Esophagus squamous epithelium (tissue), 5 donors: ENCODE results near the gene SOCS1. TPM values are rescaled to one million over a fixed set of nuclear protein-coding genes. Genes with fewer than 3 reads are reported as not detected.

Experiments
- DNase-seq: peaks from one replicate; lab custom pipeline; 2025; lab: John Stamatoyannopoulos, UW
- H3K27ac ChIP-seq, 4 donors: fragments of 200-600 bp; sonication (generic); one replicate each; pipeline ENCODE4 v1.5.1; 2016 to 2019; ENCODE audit warnings: mild to moderate bottlenecking in 1 of 4
- H3K27me3 ChIP-seq, 4 donors: fragments of 200-600 bp; sonication (generic); 1 replicate in 3 of 4; 2 replicates in 1 of 4; pipeline versions ENCODE4 v1.5.1 to v1.6.0; 2017 to 2021; ENCODE audit warnings: antibody characterized with exemption in 1 of 4
- H3K36me3 ChIP-seq, 3 donors: fragments of 200-600 bp; sonication (generic); one replicate each; pipeline ENCODE4 v1.5.1; 2016 to 2019
- H3K4me1 ChIP-seq, 3 donors: fragments of 200-600 bp; sonication (generic); one replicate each; pipeline ENCODE4 v1.5.1; 2017 to 2019
- H3K4me3 ChIP-seq, 4 donors: fragments of 200-600 bp; sonication (generic); 1 replicate in 3 of 4; 2 replicates in 1 of 4; pipeline ENCODE4 v1.5.1; 2016 to 2019; ENCODE audit warnings: mild to moderate bottlenecking in 2 of 4, moderate library complexity in 1 of 4
- H3K9me3 ChIP-seq, 3 donors: fragments of 200-600 bp; sonication (generic); one replicate each; pipeline ENCODE4 v1.5.1; 2016 to 2019
- POLR2A ChIP-seq, 4 donors: fragments of 450-650 bp; IDR thresholded peaks; one replicate each; pipeline ENCODE4 v1.6.1; 2017; ENCODE audit warnings: antibody characterized with exemption in 4 of 4, mild to moderate bottlenecking in 4 of 4, moderate library complexity in 3 of 4
- WGBS, 2 donors: methylation state at CpG; one replicate each; pipeline ENCODE4 v1.1.5; 2018; 5-methylcytosine and 5-hydroxymethylcytosine counted together
- intact Hi-C: fragments of 100-400 bp; cut with DNase I; formaldehyde crosslinking; loops from one replicate; pipeline ENCODE4 v1.15.0; 2022
- total RNA-seq, 4 donors: library from RNA; depleted of rRNA; stranded (reverse); fragments of >200 nt; gene quantifications; one replicate each; pipeline ENCODE4 v1.1.0, GENCODE V29; 2016
- TF ChIP-seq, protein P1 (sequence below), 6 experiments: fragments of 450-650 bp in 4 of 6; fragments of 200-600 bp in 2 of 6; sonication (generic) in 2 of 6; IDR thresholded peaks; one replicate each; pipeline ENCODE4 v1.5.1; 2016 to 2019; ENCODE audit warnings: antibody characterized with exemption in 6 of 6, mild to moderate bottlenecking in 4 of 6, moderate library complexity in 4 of 6
- donor health status: DM: yes; HTN: yes; CAD: no.

SOCS1 gene
- total RNA-seq, 4 donors from 2014 or later: 0.42 to 9.3 (median 3.7) TPM

DNA sequence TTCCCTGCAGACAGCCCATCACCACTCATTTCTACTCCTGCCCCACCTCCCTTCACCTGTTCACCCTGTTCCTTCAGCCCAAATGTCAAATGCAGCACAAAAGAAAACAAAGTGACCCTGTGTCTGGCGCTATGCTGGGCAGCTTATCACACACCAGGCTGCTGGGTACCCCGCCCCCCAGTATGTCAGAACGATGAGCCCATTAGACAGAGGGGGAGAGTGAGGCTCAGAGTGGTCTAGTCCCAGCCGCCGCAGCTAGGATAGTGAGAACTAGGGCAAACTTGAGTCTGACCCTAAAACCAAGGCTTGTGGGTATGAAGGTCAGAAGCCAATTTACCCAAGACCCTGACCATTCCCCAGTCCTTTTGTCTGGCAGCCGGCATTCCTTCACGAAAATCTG lies 9.1 kb upstream of the SOCS1 start:
- 87 to 96% methylated on average over 4 to 5 of the region's 7 CpGs for WGBS, 2 donors
- H3K36me3 ChIP-seq: no peaks in the 10 kb centered on the region
- intact Hi-C loops: no loop called here
- H3K4me1 ChIP-seq: no peaks in the 10 kb centered on the region
- no peaks in the 10 kb centered on the region for H3K27me3 ChIP-seq
- no peaks in the 10 kb centered on the region for H3K9me3 ChIP-seq
- TF ChIP-seq, protein P1, sequence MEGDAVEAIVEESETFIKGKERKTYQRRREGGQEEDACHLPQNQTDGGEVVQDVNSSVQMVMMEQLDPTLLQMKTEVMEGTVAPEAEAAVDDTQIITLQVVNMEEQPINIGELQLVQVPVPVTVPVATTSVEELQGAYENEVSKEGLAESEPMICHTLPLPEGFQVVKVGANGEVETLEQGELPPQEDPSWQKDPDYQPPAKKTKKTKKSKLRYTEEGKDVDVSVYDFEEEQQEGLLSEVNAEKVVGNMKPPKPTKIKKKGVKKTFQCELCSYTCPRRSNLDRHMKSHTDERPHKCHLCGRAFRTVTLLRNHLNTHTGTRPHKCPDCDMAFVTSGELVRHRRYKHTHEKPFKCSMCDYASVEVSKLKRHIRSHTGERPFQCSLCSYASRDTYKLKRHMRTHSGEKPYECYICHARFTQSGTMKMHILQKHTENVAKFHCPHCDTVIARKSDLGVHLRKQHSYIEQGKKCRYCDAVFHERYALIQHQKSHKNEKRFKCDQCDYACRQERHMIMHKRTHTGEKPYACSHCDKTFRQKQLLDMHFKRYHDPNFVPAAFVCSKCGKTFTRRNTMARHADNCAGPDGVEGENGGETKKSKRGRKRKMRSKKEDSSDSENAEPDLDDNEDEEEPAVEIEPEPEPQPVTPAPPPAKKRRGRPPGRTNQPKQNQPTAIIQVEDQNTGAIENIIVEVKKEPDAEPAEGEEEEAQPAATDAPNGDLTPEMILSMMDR (IDR thresholded peaks at IDR 0.05): no peak
- no peak for TF ChIP-seq POLR2A (IDR thresholded peaks at IDR 0.05)
- DNase-seq: no peak
- H3K4me3 ChIP-seq: no peak overlapping the region
- no peak overlapping the region for H3K27ac ChIP-seq

DNA sequence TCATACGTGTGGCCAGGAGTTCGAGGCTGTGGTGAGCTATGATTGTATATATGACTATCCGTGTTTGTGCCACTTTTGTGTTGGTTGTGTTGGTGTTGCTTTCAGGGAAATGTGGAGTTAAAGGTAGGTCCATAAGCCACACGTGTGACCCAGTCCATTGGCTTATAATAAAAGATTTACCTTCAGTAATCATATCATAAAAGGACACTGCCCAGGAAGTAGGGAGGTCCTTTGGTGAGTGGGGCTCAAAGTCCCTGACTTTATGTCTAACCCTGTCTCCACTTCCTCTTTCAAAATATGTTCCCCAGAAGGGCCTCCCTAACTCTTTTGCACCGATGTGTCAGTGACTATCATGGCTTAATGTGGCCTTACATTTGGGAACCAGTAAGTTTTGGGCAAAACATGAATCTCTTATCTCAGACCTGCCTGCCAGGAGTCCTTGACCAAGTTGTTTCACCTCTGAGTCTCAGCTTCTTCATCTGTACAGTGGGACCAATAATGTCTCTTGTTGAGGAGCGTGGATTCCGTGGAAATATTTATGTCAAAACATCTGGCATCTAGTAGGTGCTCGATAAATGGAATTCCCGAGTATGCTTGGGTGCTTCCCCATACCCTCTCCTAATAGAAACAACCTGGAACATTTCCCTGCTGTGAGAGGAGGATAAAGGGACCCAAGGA lies 8.3 kb upstream of the SOCS1 start:
- Histone ChIP-seq H3K4me1 (peaks cover 0 to 4% (median 0%) of the 10 kb centered on the region in 3 donors), H3K9me3 (no peaks in the 10 kb centered on the region), H3K4me3 (no peak overlapping the region), H3K36me3 (no peaks in the 10 kb centered on the region), H3K27me3 (no peaks in the 10 kb centered on the region), H3K27ac (no peak overlapping the region)
- DNase-seq: no peak
- intact Hi-C loops: no loop called here
- TF ChIP-seq, protein P1 (IDR thresholded peaks at IDR 0.05): no peak
- TF ChIP-seq POLR2A (IDR thresholded peaks at IDR 0.05): no peak
- 70 to 83% methylated on average over 9 of the region's 9 CpGs for WGBS, 2 donors

DNA sequence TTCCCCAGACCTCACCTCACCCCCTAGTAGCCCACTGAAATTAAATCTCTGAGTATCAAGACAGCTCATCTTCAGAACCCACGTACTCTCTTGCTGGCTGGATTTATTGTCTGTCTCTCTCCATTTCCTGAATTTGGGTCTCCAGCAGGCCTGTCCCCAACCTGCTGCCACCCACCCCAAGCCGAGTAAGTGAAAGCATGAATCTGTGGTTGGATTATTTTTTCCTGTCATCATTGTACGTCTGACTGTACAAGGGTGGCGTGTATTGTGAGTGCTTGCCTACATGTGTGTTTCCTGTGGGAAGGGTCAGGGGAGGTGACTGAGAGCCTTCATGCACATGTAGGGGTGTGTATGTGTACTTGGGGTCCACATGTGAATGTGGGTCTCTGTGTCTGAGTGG lies 7.7 kb upstream of the SOCS1 start:
- Histone ChIP-seq H3K27me3 (no peaks in the 10 kb centered on the region), H3K4me3 (no peak overlapping the region), H3K36me3 (no peaks in the 10 kb centered on the region), H3K27ac (no peak overlapping the region), H3K9me3 (no peaks in the 10 kb centered on the region), H3K4me1 (peaks cover 2 to 9% (median 5%) of the 10 kb centered on the region in 3 donors)
- intact Hi-C loops: no loop called here
- 69 to 75% methylated on average over 4 of the region's 4 CpGs for WGBS, 2 donors
- no peak for TF ChIP-seq POLR2A (IDR thresholded peaks at IDR 0.05)
- TF ChIP-seq, protein P1 (IDR thresholded peaks at IDR 0.05): no peak
- DNase-seq: no peak

DNA sequence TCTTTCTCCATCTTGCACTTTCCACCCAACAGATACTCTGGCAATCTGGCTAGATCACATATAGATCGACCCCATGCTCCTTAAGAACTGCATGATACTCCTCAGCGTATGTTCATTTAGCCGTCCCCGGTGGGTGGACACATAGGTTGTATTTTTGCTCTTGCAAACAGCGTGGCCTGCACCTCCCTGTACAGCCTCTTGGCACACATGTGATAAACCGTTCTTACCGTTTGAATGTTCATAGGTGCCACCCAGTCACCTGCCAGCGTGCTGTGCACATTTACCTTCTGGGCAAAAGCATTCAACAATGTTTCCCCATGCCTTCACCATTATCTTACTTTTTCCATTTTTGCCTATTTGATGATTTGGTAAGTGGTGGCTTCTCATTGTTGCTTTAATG lies 6.9 kb upstream of the SOCS1 start:
- 63 to 66% methylated on average over 8 of the region's 8 CpGs for WGBS, 2 donors
- peaks cover 8 to 16% (median 11%) of the 10 kb centered on the region in 3 donors for H3K4me1 ChIP-seq
- TF ChIP-seq, protein P1 (IDR thresholded peaks at IDR 0.05): no peak
- TF ChIP-seq POLR2A (IDR thresholded peaks at IDR 0.05): no peak
- no peak overlapping the region for H3K27ac ChIP-seq
- no peak for DNase-seq
- no peaks in the 10 kb centered on the region for H3K36me3 ChIP-seq
- intact Hi-C loops: no loop called here
- no peaks in the 10 kb centered on the region for H3K9me3 ChIP-seq
- no peak overlapping the region for H3K4me3 ChIP-seq
- no peaks in the 10 kb centered on the region for H3K27me3 ChIP-seq

DNA sequence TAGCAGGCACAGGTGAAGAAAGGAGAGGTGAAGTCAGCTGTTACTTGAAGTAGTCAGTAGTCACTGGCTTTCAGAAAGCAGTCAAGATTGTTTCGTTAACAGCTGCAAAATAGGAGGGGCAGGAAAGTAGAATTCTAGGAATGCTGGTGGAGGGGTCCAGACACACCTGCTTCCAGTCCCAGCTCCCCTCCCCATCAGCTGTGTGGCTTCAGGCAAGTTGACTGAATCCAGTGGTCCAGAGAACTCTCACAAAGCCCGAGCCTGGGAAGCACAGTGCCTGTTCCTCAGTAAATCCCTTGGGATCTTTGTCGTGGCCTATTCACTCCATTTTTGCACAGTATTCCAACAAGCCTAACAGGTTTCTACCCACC lies 4.6 kb upstream of the SOCS1 start:
- Histone ChIP-seq H3K27ac (no peak overlapping the region), H3K9me3 (no peaks in the 10 kb centered on the region), H3K27me3 (no peaks in the 10 kb centered on the region), H3K4me3 (no peak overlapping the region), H3K4me1 (peaks cover 16 to 31% (median 18%) of the 10 kb centered on the region in 3 donors), H3K36me3 (no peaks in the 10 kb centered on the region)
- TF ChIP-seq, protein P1 (IDR thresholded peaks at IDR 0.05): no peak
- TF ChIP-seq POLR2A (IDR thresholded peaks at IDR 0.05): no peak
- intact Hi-C loops: no loop called here
- no peak for DNase-seq
- WGBS, 2 donors: 68 to 86% methylated on average over 1 to 3 of the region's 3 CpGs
